ENCODE data around the gene GPR137. TPM values are rescaled to one million over a fixed set of nuclear protein-coding genes. Genes with fewer than 3 reads are reported as not detected.

GPR137 gene
- total RNA-seq, 1 experiment from 2014 or later: 20.0 TPM

DNA sequence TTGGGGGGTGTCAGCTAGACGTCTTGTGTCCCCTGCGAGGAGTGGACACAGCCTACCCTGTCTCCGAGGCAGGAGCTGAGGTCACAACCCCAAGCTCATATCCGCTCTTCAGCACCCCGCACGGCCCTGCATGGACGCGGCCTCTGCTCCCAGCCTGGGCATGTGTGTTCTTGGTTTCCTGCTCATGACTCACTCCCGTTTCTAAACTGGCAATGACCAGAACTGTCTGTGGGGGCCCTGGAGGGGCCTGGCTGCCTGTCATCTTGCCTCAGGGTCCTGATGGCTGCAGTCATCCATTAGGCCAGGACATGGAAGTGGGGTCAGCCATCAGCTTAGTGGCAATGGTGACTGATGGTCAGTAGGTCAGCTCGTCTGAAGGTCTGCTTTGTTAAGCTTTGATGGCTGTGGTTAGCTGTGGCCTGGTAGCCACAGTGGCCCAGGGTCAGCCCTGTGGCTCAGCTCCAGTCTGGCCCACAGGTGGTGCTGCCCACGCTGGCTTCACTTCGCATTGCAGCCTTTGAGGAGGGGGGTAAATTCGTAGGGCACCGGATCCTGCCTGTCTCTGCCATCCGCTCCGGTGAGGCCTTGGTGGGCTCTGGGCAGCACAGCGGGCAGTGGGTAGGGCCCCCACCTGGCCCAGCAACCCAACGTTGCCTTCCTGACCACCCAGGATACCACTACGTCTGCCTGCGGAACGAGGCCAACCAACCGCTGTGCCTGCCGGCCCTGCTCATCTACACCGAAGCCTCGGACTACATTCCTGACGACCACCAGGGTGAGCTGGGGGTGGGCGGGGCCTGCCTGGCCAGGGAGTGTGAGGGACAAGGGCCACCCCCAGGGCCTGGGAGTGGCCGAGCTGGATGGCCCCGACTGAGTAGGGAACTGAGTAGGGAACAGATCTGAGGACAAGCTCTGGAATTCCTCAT, 22.4 kb upstream of the GPR137 start:
- no peak for DNase-seq (ENCODE audit: extremely low read depth, low read depth)

- no peak for DNase-seq (ENCODE audit: extremely low read depth, low read depth)
These were observed 21.7 kb upstream of the GPR137 start for GRCh38 chr11:64263947-64264317.

- DNase-seq (ENCODE audit: extremely low read depth, low read depth): no peak
These were observed 21.2 kb upstream of the GPR137 start for GRCh38 chr11:64264371-64264852.

- no peak for DNase-seq (ENCODE audit: extremely low read depth, low read depth)
These were observed 20.2 kb upstream of the GPR137 start for GRCh38 chr11:64265176-64266160.

- no peak for DNase-seq (ENCODE audit: extremely low read depth, low read depth)
These were observed 19.3 kb upstream of the GPR137 start for GRCh38 chr11:64266339-64266738.

- no peak for DNase-seq (ENCODE audit: extremely low read depth, low read depth)
These were observed 18.3 kb upstream of the GPR137 start for GRCh38 chr11:64267207-64267945.

DNA sequence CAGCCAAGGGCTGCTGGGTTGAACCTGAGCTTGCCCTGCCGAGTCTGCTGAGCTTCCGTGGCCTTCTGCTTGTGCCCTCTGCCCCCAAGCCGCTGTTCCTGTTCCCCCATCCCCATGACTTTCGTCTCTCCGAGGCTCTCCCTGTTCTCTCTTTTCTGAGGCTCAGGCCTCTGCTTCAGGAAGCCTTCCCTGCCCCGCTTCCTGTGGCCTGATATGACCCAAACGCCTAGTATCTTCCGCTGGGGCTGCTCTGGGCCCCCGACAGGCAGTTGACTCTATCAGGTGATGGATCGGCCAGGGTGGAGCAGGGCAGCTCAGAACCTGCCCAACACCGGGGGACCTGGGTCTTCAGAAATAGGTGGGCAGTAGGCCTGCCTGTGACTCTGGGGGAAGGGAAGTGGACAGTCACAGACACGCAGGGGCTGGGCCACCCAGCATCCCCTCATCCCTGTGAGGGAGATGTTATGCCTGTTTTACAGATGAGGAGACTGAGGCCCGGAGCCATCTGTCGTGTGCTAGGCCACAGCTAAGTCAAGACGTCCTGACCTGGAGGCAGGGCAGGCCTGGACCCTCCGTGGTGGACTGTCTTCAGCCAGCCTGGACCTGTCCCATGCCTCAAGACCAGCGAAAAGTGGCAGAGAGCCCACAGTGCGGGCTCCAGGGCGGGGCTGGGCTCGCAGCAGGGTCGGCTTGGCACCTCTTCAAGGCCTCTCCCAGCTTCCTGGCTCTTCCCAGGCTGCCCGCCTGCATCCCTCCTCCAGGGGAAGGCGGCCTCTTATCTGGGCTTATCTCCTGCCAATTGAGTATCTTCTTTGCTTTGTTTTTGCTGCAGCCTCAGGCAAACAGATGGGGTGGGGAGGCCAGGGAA, 17.4 kb upstream of the GPR137 start:
- DNase-seq (ENCODE audit: extremely low read depth, low read depth): peak; percentile 35

DNA sequence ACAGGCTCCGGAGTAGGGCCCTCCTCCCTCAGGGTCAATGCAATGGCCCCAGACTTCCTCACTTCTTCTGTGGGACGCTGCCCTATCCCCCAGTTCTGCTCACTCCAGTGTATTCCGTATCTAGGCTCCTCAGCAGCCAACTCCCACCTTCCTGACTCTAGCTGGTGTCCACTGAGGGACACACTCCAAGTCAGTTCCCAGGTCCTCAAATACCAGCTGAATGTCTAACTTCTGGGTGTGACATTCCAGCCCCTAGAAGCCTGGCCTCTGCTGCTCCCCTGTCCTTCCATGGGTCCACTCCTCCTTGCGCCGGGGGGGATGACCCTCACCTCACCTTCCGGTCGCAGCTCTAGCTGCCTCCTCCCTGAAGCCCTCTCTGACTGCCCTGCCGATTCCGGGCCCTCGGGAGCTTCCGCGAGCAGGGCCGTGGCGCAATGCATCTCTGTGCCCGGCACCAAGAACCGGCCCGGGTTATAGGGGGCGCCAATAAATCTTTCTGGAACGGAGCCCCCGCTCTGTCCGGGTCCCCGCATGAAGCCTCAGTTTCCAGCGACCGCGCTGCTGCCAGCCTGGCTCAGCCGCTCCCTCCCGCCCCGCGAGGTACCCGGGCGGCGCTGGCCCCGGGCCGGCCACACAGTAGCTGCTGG, 16.6 kb upstream of the GPR137 start:
- peak; percentile 43 for DNase-seq (ENCODE audit: extremely low read depth, low read depth)

- DNase-seq (ENCODE audit: extremely low read depth, low read depth): peak; percentile 98
These were observed 16.0 kb upstream of the GPR137 start for GRCh38 chr11:64269540-64270220.

DNA sequence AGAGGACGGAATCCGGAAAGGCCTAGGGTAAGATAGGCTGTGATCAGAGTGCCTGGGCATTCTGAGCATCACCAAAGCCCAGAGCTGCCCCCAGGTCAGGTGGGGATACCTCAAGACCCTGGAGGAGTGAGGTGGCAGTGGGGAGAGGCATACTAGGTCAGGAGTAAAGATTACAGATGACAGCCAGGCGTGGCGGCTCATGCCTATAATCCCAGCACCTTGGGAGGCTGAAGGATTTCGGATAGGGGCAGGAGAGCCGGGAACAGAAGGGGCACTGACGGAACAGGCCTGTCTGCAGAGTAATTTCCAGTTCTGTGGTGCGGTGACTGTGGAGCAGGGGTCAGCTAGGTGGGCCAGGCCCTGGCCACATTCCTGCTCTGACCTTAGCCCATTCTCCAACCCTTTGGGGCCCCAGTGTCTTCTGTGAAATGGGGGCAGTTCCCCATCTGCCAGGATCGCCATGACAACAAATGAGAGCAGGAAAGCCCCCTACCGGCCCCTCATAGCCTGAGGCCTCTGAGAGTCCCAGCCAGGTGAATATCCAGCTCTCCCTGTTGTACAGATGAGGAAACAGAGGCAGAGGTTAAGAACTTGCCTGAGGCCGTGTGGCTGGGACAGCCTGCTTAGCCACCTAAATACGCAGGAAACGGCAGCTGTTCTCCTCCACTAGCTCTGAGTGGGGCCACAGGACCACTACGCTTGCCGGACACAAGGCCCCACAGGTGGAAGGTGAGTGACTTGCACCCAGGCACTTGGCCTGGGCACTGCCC, 10.4 kb upstream of the GPR137 start:
- no peak for DNase-seq (ENCODE audit: extremely low read depth, low read depth)

- DNase-seq (ENCODE audit: extremely low read depth, low read depth): no peak
These were observed 9.8 kb upstream of the GPR137 start for GRCh38 chr11:64275841-64276240.

DNA sequence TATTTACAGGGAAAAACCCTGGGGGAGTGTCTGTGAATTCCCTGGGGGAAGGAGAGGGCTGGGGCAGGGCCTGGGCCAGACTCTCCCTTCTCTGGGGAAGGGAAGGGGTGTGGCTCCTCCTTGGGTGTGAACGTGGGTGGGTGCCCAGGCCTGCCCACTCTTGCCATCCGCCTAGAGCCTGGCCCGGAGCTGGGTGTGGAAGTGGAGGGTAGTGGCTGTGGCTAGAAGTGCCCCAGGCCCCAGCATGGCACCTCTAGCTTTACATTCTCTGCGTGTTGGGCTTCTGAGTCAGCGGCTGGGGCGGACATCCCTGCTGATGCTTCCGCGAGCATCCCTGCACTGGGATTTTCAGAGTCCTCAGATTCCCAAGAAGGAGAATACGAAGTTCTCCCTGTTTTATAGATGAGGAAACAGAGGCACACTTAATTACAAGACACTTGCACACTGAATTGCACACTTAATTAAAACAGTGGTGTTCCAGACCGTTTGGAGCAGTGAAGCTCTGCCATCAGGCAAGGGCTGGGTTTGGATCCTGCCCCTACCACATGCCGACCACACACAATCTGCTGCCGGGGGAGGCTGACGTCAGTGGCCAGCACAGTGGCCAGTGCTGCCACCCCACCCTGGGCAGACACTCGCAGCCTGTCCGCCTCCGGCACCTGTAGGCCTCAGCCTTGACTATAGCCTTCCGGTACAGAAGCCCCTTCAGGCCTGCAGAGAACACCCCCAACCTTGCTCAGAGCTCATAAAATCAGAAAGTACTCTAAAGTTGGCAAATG, 8.8 kb upstream of the GPR137 start:
- peak; percentile 89 for DNase-seq (ENCODE audit: extremely low read depth, low read depth)

- no peak for DNase-seq (ENCODE audit: extremely low read depth, low read depth)
These were observed 7.0 kb upstream of the GPR137 start for GRCh38 chr11:64278576-64279190.

DNA sequence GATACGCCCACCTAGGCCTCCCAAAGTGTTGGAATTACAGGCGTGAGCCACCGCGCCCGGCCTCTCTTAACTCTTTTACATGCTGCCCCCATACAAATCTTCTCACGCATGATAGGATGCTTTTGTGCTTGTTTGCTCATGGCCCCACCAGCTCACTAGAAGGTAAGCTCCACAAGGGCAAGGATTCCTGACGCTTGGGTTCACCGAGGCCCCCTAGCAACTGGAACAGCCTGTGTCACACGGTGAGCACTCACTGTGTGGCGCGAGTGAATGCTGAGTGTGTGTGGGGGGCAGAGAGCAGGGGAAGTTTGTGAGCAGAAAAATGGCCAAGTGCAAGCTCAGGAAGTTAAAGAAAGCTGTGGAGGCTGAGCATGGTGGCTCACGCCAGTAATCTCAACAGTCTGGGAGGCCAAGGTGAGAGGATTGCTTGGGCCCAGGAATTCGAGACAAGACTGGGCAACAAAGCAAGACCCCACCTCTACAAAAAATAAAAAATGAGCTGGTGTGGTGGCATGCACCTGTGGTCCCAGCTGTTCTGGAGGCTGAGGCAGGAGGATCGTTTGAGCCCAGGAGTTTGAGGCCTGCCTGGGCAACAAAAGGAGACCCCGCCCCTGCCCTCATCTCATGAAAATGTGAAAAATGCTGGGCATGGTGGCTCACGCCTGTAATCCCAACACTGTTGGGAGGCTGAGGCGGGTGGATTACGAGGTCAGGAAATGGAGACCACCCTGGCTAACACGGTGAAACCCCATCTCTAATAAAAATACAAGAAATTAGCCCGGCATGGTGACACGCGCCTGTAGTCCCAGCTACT, 3.5 kb upstream of the GPR137 start:
- DNase-seq (ENCODE audit: extremely low read depth, low read depth): no peak

DNA sequence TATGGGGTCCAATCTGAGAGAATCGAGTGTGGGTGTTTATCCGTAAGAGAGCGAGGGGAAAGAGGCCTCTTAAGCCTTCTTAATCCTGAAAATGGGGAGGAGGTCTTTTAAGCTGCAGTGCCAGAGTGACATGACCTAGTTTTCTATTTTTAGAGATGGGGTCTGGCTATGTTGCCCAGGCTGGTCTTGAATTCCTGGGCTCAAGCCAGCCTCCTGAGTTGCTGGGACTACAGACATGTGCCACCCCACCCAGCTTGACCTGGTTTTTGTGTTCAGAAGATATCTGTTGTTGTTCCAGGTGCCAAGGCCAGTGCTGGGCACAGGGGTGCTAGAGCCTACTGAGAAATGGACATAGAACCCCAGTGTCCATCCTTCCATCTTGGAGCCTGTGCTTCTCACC, 2.6 kb upstream of the GPR137 start:
- no peak for DNase-seq (ENCODE audit: extremely low read depth, low read depth)

Measured in NCI-H460 (cell line).